ENCODE data around the gene ANKRD44.

DNA sequence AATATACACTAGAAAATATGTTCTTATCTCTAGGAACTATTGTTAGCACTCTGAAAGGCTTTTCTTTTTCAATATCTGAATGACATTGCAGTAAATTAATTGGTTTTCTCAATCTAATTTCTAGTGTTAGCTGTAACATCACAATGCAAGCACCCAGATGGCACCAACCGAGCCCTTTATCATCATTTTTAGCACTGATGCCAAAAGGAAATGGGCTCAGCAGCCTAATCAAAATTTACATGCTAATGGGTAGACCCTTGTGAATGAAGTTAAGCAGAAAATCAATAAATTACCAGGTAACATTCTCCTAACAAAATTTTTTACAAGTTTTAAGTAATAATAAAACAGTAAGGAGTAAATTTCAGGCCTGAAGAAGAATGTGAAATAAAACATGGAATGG lies 330.6 kb downstream of the ANKRD44 start:
- TF ChIP-seq, protein P1, sequence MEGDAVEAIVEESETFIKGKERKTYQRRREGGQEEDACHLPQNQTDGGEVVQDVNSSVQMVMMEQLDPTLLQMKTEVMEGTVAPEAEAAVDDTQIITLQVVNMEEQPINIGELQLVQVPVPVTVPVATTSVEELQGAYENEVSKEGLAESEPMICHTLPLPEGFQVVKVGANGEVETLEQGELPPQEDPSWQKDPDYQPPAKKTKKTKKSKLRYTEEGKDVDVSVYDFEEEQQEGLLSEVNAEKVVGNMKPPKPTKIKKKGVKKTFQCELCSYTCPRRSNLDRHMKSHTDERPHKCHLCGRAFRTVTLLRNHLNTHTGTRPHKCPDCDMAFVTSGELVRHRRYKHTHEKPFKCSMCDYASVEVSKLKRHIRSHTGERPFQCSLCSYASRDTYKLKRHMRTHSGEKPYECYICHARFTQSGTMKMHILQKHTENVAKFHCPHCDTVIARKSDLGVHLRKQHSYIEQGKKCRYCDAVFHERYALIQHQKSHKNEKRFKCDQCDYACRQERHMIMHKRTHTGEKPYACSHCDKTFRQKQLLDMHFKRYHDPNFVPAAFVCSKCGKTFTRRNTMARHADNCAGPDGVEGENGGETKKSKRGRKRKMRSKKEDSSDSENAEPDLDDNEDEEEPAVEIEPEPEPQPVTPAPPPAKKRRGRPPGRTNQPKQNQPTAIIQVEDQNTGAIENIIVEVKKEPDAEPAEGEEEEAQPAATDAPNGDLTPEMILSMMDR (conservative IDR thresholded peaks at IDR 0.05; ENCODE audit: low read depth, low read length), result no peak
- no peak for TF ChIP-seq EZH2 (IDR thresholded peaks at IDR 0.05; ENCODE audit: low read length, unreplicated experiment)
- TF ChIP-seq EZH2phosphoT487 (IDR thresholded peaks at IDR 0.05; ENCODE audit: borderline replicate concordance, low read length), result no peak

All from PC-3 (cell line).